B cell (primary cell): Measurements from ENCODE around the gene TBX21.

Source experiments
- EZH2 ChIP-seq: IDR thresholded peaks from 2 replicates; pipeline ENCODE4 v1.6.1; 2012; ENCODE audit warnings: borderline replicate concordance, low read depth, mild to moderate bottlenecking, moderate library complexity, low read length; ENCODE audit not compliant: insufficient read depth, poor library complexity, severe bottlenecking
- TF ChIP-seq, protein P1 (sequence below): fragments of 200-600 bp; IDR thresholded peaks from one replicate; pipeline ENCODE4 v1.8.0; 2022; ENCODE audit warnings: antibody characterized with exemption, mild to moderate bottlenecking

DNA sequence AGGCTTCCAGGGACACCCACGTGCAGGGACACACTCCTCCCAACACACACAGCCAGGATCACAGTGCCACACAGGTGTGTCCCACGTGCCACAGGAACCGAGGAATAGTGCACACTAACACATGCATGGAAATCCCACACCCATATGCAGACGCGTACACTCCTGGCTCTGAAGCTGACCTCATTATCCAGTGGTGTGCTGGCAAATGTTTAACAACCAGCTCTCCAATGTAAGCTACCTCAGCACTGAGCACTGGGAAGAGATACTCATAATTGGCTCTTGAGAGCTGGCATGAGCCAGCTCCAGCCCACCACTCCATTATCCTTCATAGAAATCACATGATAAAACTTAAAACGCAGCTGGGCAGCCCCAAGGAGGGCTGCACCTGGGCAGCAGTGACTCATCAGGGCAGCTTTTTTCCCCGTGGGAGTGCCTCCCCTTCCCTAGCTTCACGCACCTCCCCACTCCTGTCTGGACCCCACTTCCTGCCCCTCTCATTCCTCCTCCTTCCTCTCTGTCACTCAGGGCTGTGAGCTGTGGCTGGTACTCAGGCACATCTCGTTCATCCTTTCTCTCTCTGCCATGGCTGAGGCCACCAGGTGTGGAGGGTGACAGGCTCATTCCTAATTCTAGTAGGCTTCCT is 14.9 kb upstream of the TBX21 start:
- TF ChIP-seq, protein P1, sequence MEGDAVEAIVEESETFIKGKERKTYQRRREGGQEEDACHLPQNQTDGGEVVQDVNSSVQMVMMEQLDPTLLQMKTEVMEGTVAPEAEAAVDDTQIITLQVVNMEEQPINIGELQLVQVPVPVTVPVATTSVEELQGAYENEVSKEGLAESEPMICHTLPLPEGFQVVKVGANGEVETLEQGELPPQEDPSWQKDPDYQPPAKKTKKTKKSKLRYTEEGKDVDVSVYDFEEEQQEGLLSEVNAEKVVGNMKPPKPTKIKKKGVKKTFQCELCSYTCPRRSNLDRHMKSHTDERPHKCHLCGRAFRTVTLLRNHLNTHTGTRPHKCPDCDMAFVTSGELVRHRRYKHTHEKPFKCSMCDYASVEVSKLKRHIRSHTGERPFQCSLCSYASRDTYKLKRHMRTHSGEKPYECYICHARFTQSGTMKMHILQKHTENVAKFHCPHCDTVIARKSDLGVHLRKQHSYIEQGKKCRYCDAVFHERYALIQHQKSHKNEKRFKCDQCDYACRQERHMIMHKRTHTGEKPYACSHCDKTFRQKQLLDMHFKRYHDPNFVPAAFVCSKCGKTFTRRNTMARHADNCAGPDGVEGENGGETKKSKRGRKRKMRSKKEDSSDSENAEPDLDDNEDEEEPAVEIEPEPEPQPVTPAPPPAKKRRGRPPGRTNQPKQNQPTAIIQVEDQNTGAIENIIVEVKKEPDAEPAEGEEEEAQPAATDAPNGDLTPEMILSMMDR, result no peak
- TF ChIP-seq EZH2, result no peak
